Gastrocnemius medialis (tissue), 4 donors: ENCODE data around the gene SAMD11.

Experiments used
- CTCF ChIP-seq, 5 experiments: fragments of 450-650 bp in 3 of 5; fragments of 200-600 bp in 2 of 5; sonication (generic) in 2 of 5; IDR thresholded peaks in 4 of 5; conservative IDR thresholded peaks in 1 of 5; 1 replicate in 4 of 5; 2 replicates in 1 of 5; pipeline ENCODE4 v1.5.1; 2016 to 2019; ENCODE audit warnings: antibody characterized with exemption in 5 of 5, mild to moderate bottlenecking in 3 of 5, moderate library complexity in 3 of 5
- POLR2A ChIP-seq, 2 donors: fragments of 450-650 bp; IDR thresholded peaks; one replicate each; pipeline ENCODE4 v1.6.1; 2017; ENCODE audit warnings: antibody characterized with exemption in 2 of 2, mild to moderate bottlenecking in 2 of 2, moderate library complexity in 2 of 2

GRCh38 chr1:914131-914890 is 9.4 kb upstream of the SAMD11 start:
- TF ChIP-seq CTCF (IDR thresholded peaks at IDR 0.05 in 4 of 5, conservative IDR thresholded peaks at IDR 0.05 in 1 of 5) (no peak), POLR2A (IDR thresholded peaks at IDR 0.05) (no peak)
